Ishikawa (cell line): ENCODE measurements around the gene RNF186.

ENCODE experiments used
- EP300 ChIP-seq: IDR thresholded peaks from 2 replicates; pipeline ENCODE4 v1.6.1; 2012; ENCODE audit warnings: borderline replicate concordance
- FOXM1 ChIP-seq: IDR thresholded peaks from 2 replicates; pipeline ENCODE4 v1.6.1; 2012; ENCODE audit warnings: low read depth, borderline replicate concordance

DNA sequence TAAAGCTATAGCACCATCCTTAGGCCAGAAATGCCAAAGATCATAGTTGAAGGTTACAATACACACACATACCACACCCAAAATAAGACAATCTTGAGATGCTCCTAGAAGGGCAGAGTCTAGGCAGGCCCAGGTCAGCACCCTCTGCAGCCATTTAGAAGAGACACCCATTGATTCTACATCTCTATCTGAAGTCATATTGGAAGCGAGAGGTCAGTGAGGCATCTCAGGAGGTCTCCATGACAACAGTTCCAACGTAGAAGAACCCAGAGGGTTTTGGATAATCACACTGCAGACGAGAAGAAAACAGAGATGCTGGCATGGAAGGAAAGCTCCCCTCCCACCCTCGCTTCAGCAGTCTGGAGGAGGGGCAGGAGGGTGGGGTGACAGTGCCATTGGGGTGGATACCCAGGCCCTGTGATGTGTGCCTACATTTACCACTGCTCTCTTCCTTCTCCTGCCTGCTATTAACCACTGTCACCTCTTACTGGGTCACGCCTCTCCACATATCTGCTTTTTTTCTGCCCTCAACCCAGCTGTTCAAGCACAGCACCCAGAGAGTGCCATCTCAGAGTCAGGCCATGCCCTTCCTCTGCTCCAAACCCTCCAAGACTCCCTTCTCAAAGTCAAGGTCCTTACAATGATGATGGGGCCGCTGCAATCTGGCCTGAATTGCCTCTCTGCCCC, 21.6 kb downstream of the RNF186 start:
- TF ChIP-seq FOXM1 = no peak
- no peak for TF ChIP-seq EP300
